ENCODE data around the gene MYH6.

The MYH6 gene

GRCh38 chr14:23405096-23405495, 3.0 kb downstream of the MYH6 start:
- no CpG with 5 or more reads among the region's 10 CpGs for WGBS (ENCODE audit: extremely low coverage, insufficient coverage, low lambda C conversion rate)
- no peaks in the 10 kb centered on the region for H3K4me1 ChIP-seq (ENCODE audit: control insufficient read depth, low read depth, low read length)
- DNase-seq = no peak

GRCh38 chr14:23404331-23404900, 3.7 kb downstream of the MYH6 start:
- no peak overlapping the region for H2BK120ac ChIP-seq (ENCODE audit: low read depth, low read length)
- no peak overlapping the region for H4K5ac ChIP-seq (ENCODE audit: low read length)
- no peak overlapping the region for H3K56ac ChIP-seq (ENCODE audit: low read length)
- H3K9ac ChIP-seq (ENCODE audit: low read length) = no peak overlapping the region
- H3K27ac ChIP-seq (ENCODE audit: low read depth, low read length) = no peak overlapping the region
- H3K18ac ChIP-seq (ENCODE audit: low read length) = no peak overlapping the region
- no peak overlapping the region for H2BK15ac ChIP-seq (replicated peaks; ENCODE audit: low read depth)
- H2AK5ac ChIP-seq (ENCODE audit: low read length) = no peak overlapping the region
- WGBS (ENCODE audit: extremely low coverage, insufficient coverage, low lambda C conversion rate) = no CpG with 5 or more reads among the region's 14 CpGs
- H2BK5ac ChIP-seq (ENCODE audit: low read length) = no peak overlapping the region
- H3K4me2 ChIP-seq (ENCODE audit: low read length) = no peak overlapping the region
- H3K4ac ChIP-seq (ENCODE audit: low read depth, low read length) = no peak overlapping the region
- no peaks in the 10 kb centered on the region for H3K4me1 ChIP-seq (ENCODE audit: control insufficient read depth, low read depth, low read length)
- no peaks in the 10 kb centered on the region for H3K27me3 ChIP-seq (ENCODE audit: insufficient read depth, low read length, poor library complexity)
- no peaks in the 10 kb centered on the region for H3K36me3 ChIP-seq (ENCODE audit: control insufficient read depth, insufficient read depth, low read length)
- no peak overlapping the region for H3K4me3 ChIP-seq (ENCODE audit: low read length)
- DNase-seq = no peak
- no peak overlapping the region for H4K8ac ChIP-seq (ENCODE audit: low read depth, low read length)
- H3K23ac ChIP-seq (ENCODE audit: low read length) = no peak overlapping the region
- H3K79me2 ChIP-seq (ENCODE audit: control insufficient read depth, insufficient read depth, low read length) = no peaks in the 10 kb centered on the region
- no peaks in the 10 kb centered on the region for H3K79me1 ChIP-seq (ENCODE audit: low read length)

More at GRCh38 chr14:23405096-23405495, 3.0 kb downstream of the MYH6 start:
- Histone ChIP-seq H3K27ac (ENCODE audit: low read depth, low read length) (no peak overlapping the region), H3K4ac (ENCODE audit: low read depth, low read length) (no peak overlapping the region), H4K8ac (ENCODE audit: low read depth, low read length) (no peak overlapping the region), H3K36me3 (ENCODE audit: control insufficient read depth, insufficient read depth, low read length) (no peaks in the 10 kb centered on the region), H3K4me2 (ENCODE audit: low read length) (no peak overlapping the region), H3K23ac (ENCODE audit: low read length) (no peak overlapping the region), H2BK5ac (ENCODE audit: low read length) (no peak overlapping the region), H2BK120ac (ENCODE audit: low read depth, low read length) (no peak overlapping the region), H3K4me3 (ENCODE audit: low read length) (no peak overlapping the region), H3K9ac (ENCODE audit: low read length) (no peak overlapping the region), H3K79me1 (ENCODE audit: low read length) (no peaks in the 10 kb centered on the region), H2AK5ac (ENCODE audit: low read length) (no peak overlapping the region), H2BK15ac (replicated peaks; ENCODE audit: low read depth) (no peak overlapping the region), H4K5ac (ENCODE audit: low read length) (no peak overlapping the region), H3K27me3 (ENCODE audit: insufficient read depth, low read length, poor library complexity) (no peaks in the 10 kb centered on the region), H3K79me2 (ENCODE audit: control insufficient read depth, insufficient read depth, low read length) (no peaks in the 10 kb centered on the region), H3K18ac (ENCODE audit: low read length) (no peak overlapping the region), H3K56ac (ENCODE audit: low read length) (no peak overlapping the region)

DNA sequence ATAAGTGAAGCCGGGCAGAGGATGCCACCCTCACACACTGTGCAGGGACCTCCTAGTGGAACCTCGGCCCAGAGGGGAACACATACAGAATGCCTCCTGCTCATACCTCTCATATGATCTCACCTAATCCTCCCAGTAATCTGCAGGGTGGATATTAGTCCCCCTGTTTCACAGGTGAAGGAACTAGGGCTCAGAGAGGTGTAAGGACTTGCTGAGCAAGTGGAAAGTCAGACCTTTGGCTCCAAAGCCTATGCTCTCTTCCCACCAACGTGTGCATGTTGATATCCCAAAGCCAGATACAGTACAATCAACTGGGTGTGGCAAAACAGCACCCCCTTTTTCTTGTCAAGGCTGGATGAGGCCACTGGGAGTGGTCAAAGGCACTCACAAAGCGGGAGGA, 4.2 kb downstream of the MYH6 start:
- H3K9ac ChIP-seq (ENCODE audit: low read length) = no peak overlapping the region
- H3K79me2 ChIP-seq (ENCODE audit: control insufficient read depth, insufficient read depth, low read length) = no peaks in the 10 kb centered on the region

DNA sequence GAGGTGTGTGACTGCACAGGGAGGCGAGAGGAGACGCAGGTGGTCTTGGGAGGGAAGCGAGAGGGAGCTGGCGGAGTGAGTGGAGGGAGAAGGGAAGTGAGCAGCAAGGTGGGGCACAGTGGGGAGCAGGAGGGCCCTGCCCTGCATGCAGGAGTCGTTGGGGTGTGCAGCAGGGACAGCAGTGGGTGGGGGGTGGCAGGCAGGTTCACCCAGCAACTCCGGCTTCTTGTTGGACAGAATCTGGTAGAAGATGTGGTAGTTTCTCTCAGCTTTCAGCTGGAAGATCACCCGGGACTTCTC, 5.0 kb downstream of the MYH6 start:
- no peak overlapping the region for H3K9ac ChIP-seq (ENCODE audit: low read length)
- H2BK120ac ChIP-seq (ENCODE audit: low read depth, low read length) = no peak overlapping the region
- H2BK15ac ChIP-seq (replicated peaks; ENCODE audit: low read depth) = no peak overlapping the region
- H3K23ac ChIP-seq (ENCODE audit: low read length) = no peak overlapping the region
- H3K56ac ChIP-seq (ENCODE audit: low read length) = no peak overlapping the region
- no peak overlapping the region for H3K27ac ChIP-seq (ENCODE audit: low read depth, low read length)
- no peak overlapping the region for H4K5ac ChIP-seq (ENCODE audit: low read length)
- no peak overlapping the region for H4K8ac ChIP-seq (ENCODE audit: low read depth, low read length)
- no peaks in the 10 kb centered on the region for H3K36me3 ChIP-seq (ENCODE audit: control insufficient read depth, insufficient read depth, low read length)
- H3K4ac ChIP-seq (ENCODE audit: low read depth, low read length) = no peak overlapping the region
- H2AK5ac ChIP-seq (ENCODE audit: low read length) = no peak overlapping the region
- no CpG with 5 or more reads among the region's 7 CpGs for WGBS (ENCODE audit: extremely low coverage, insufficient coverage, low lambda C conversion rate)
- H3K18ac ChIP-seq (ENCODE audit: low read length) = no peak overlapping the region
- no peak overlapping the region for H3K4me2 ChIP-seq (ENCODE audit: low read length)
- H2BK5ac ChIP-seq (ENCODE audit: low read length) = no peak overlapping the region
- no peaks in the 10 kb centered on the region for H3K4me1 ChIP-seq (ENCODE audit: control insufficient read depth, low read depth, low read length)
- DNase-seq = no peak
- no peaks in the 10 kb centered on the region for H3K27me3 ChIP-seq (ENCODE audit: insufficient read depth, low read length, poor library complexity)
- H3K79me2 ChIP-seq (ENCODE audit: control insufficient read depth, insufficient read depth, low read length) = no peaks in the 10 kb centered on the region
- no peak overlapping the region for H3K4me3 ChIP-seq (ENCODE audit: low read length)
- no peaks in the 10 kb centered on the region for H3K79me1 ChIP-seq (ENCODE audit: low read length)

More for the DNA sequence above, 4.2 kb downstream of the MYH6 start:
- no peak for DNase-seq
- no CpG with 5 or more reads among the region's 4 CpGs for WGBS (ENCODE audit: extremely low coverage, insufficient coverage, low lambda C conversion rate)
- Histone ChIP-seq H3K18ac (ENCODE audit: low read length) (no peak overlapping the region), H3K23ac (ENCODE audit: low read length) (no peak overlapping the region), H3K27me3 (ENCODE audit: insufficient read depth, low read length, poor library complexity) (no peaks in the 10 kb centered on the region), H3K36me3 (ENCODE audit: control insufficient read depth, insufficient read depth, low read length) (no peaks in the 10 kb centered on the region), H3K79me1 (ENCODE audit: low read length) (no peaks in the 10 kb centered on the region), H4K8ac (ENCODE audit: low read depth, low read length) (no peak overlapping the region), H3K56ac (ENCODE audit: low read length) (no peak overlapping the region), H3K27ac (ENCODE audit: low read depth, low read length) (no peak overlapping the region), H3K4me3 (ENCODE audit: low read length) (no peak overlapping the region), H2BK15ac (replicated peaks; ENCODE audit: low read depth) (no peak overlapping the region), H2AK5ac (ENCODE audit: low read length) (no peak overlapping the region), H4K5ac (ENCODE audit: low read length) (no peak overlapping the region), H3K4me2 (ENCODE audit: low read length) (no peak overlapping the region), H3K4me1 (ENCODE audit: control insufficient read depth, low read depth, low read length) (no peaks in the 10 kb centered on the region), H2BK120ac (ENCODE audit: low read depth, low read length) (no peak overlapping the region), H3K4ac (ENCODE audit: low read depth, low read length) (no peak overlapping the region), H2BK5ac (ENCODE audit: low read length) (no peak overlapping the region)

DNA sequence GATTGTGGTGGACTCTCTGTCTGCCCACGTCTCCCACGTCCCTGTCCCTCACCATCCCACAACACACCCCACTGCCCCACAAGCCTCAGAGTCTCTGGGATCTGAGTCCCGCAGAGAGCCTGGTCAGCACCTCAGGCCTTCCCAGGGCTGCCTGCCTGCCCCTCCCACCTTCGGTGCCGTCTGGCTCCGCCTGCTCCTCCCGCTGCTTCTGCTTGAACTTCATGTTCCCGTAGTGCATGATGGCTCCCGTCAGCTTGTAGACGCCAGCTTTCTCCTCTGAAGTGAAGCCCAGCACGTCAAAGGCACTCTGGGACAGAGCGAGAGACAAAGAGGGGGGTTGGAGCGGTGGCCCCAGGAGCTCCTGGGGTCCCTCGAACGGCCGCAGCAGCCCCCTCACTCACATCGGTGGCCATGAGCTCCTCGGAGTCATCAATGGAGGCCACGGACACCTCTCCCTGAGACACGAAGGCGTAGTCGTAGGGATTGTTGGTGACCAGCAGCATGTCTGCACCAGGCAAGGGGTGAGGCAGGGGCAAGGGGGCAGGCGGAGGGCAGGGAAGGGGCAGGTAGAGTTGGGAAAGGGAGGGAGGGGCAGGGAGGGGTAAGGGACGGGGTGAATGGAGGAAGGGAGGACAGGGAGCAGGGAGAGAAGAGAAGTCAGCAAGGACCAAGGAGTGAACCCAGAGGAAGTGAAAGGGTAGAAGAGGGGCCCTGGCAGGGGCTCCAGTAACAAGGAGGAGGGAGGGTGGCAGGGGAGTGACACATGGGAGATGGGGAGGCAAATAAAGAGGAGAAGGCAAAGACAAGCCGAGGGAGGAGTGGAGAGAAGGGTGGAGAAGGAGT, 5.6 kb downstream of the MYH6 start:
- Histone ChIP-seq H3K36me3 (ENCODE audit: control insufficient read depth, insufficient read depth, low read length) (no peaks in the 10 kb centered on the region), H4K5ac (ENCODE audit: low read length) (no peak overlapping the region), H2BK120ac (ENCODE audit: low read depth, low read length) (no peak overlapping the region), H3K79me1 (ENCODE audit: low read length) (no peaks in the 10 kb centered on the region), H3K79me2 (ENCODE audit: control insufficient read depth, insufficient read depth, low read length) (no peaks in the 10 kb centered on the region), H3K9ac (ENCODE audit: low read length) (no peak overlapping the region), H3K23ac (ENCODE audit: low read length) (no peak overlapping the region), H3K4ac (ENCODE audit: low read depth, low read length) (no peak overlapping the region), H3K4me3 (ENCODE audit: low read length) (no peak overlapping the region), H3K27ac (ENCODE audit: low read depth, low read length) (no peak overlapping the region), H4K8ac (ENCODE audit: low read depth, low read length) (no peak overlapping the region), H2AK5ac (ENCODE audit: low read length) (no peak overlapping the region), H2BK5ac (ENCODE audit: low read length) (no peak overlapping the region), H3K4me1 (ENCODE audit: control insufficient read depth, low read depth, low read length) (no peaks in the 10 kb centered on the region), H3K4me2 (ENCODE audit: low read length) (no peak overlapping the region), H3K18ac (ENCODE audit: low read length) (no peak overlapping the region), H3K27me3 (ENCODE audit: insufficient read depth, low read length, poor library complexity) (no peaks in the 10 kb centered on the region), H2BK15ac (replicated peaks; ENCODE audit: low read depth) (no peak overlapping the region), H3K56ac (ENCODE audit: low read length) (no peak overlapping the region)
- DNase-seq = no peak
- WGBS (ENCODE audit: extremely low coverage, insufficient coverage, low lambda C conversion rate) = no CpG with 5 or more reads among the region's 25 CpGs

- H3K9ac ChIP-seq (ENCODE audit: low read length) = no peak overlapping the region
- no peak overlapping the region for H3K18ac ChIP-seq (ENCODE audit: low read length)
- no CpG with 5 or more reads among the region's 4 CpGs for WGBS (ENCODE audit: extremely low coverage, insufficient coverage, low lambda C conversion rate)
- H2BK15ac ChIP-seq (replicated peaks; ENCODE audit: low read depth) = no peak overlapping the region
- H3K79me2 ChIP-seq (ENCODE audit: control insufficient read depth, insufficient read depth, low read length) = no peaks in the 10 kb centered on the region
- H2BK5ac ChIP-seq (ENCODE audit: low read length) = no peak overlapping the region
- no peak overlapping the region for H3K4me3 ChIP-seq (ENCODE audit: low read length)
- H3K36me3 ChIP-seq (ENCODE audit: control insufficient read depth, insufficient read depth, low read length) = no peaks in the 10 kb centered on the region
- H3K4me1 ChIP-seq (ENCODE audit: control insufficient read depth, low read depth, low read length) = no peaks in the 10 kb centered on the region
- no peak overlapping the region for H3K27ac ChIP-seq (ENCODE audit: low read depth, low read length)
- H3K79me1 ChIP-seq (ENCODE audit: low read length) = no peaks in the 10 kb centered on the region
- H3K4me2 ChIP-seq (ENCODE audit: low read length) = no peak overlapping the region
- no peak overlapping the region for H4K8ac ChIP-seq (ENCODE audit: low read depth, low read length)
- H2BK120ac ChIP-seq (ENCODE audit: low read depth, low read length) = no peak overlapping the region
- no peaks in the 10 kb centered on the region for H3K27me3 ChIP-seq (ENCODE audit: insufficient read depth, low read length, poor library complexity)
- no peak overlapping the region for H3K56ac ChIP-seq (ENCODE audit: low read length)
- no peak overlapping the region for H4K5ac ChIP-seq (ENCODE audit: low read length)
- DNase-seq = no peak
- no peak overlapping the region for H3K23ac ChIP-seq (ENCODE audit: low read length)
- no peak overlapping the region for H2AK5ac ChIP-seq (ENCODE audit: low read length)
- no peak overlapping the region for H3K4ac ChIP-seq (ENCODE audit: low read depth, low read length)
Measured at GRCh38 chr14:23401291-23401690, 6.8 kb downstream of the MYH6 start.

Measured in mesendoderm (in vitro differentiated cells).